SK-N-SH (cell line): ENCODE data around the gene ARF1. TPM values are rescaled to one million over a fixed set of nuclear protein-coding genes. Genes with fewer than 3 reads are reported as not detected.

ENCODE experiments used
- CTCF ChIA-PET: fragments of 300-600, 350-600 bp; formaldehyde crosslinking; extraction: SDS; loops from one replicate; lab custom pipeline; 2021; lab: Yijun Ruan, JAX
- POLR2A ChIA-PET: fragments of 350-600 bp; sonication (Branson Sonifier 250); formaldehyde crosslinking; extraction: SDS; loops from one replicate; lab custom pipeline; 2020; ENCODE audit warnings: antibody characterized with exemption, inconsistent platforms; lab: Yijun Ruan, JAX
- DNase-seq: peaks from one replicate; pipeline ENCODE4 v3.0.0; 2012
- H2AFZ ChIP-seq: fragments of 200-600 bp; sonication (generic); 2 replicates; pipeline ENCODE4 v1.8.1; 2016; ENCODE audit warnings: antibody characterized with exemption, mild to moderate bottlenecking, low read depth
- H3F3A ChIP-seq: fragments of 200-600 bp; sonication (generic); replicated peaks from 2 replicates; pipeline ENCODE3; 2016; ENCODE audit warnings: antibody characterized with exemption, mild to moderate bottlenecking; ENCODE audit not compliant: insufficient read depth
- H3K27ac ChIP-seq, 2 experiments: fragments of 200-500 bp in 1 of 2; fragments of 200-600 bp in 1 of 2; sonication (Bioruptor generic) in 1 of 2; sonication (generic), shearing (Covaris generic) in 1 of 2; 2 replicates each; pipeline versions ENCODE4 v1.5.1 to v1.6.1; 2014 to 2016; ENCODE audit warnings: low read depth in 2 of 2, inconsistent platforms in 1 of 2, low read length in 1 of 2, mild to moderate bottlenecking in 1 of 2, mixed read lengths in 1 of 2
- H3K27me3 ChIP-seq: fragments of 200-600 bp; sonication (generic), shearing (Covaris generic); 2 replicates; pipeline ENCODE4 v1.6.1; 2016; ENCODE audit warnings: mixed run types; ENCODE audit not compliant: insufficient read depth
- H3K36me3 ChIP-seq, 2 experiments: fragments of 200-500 bp in 1 of 2; fragments of 200-600 bp in 1 of 2; sonication (Bioruptor generic) in 1 of 2; sonication (generic) in 1 of 2; replicated peaks in 1 of 2; 2 replicates each; pipeline versions ENCODE3 to v1.5.1; 2014 to 2016; ENCODE audit warnings: low read length in 1 of 2, mild to moderate bottlenecking in 1 of 2; ENCODE audit not compliant: insufficient read depth in 2 of 2, control insufficient read depth in 1 of 2
- H3K4me1 ChIP-seq, 2 experiments: fragments of 200-500 bp in 1 of 2; fragments of 200-600 bp in 1 of 2; sonication (Bioruptor generic) in 1 of 2; sonication (generic), shearing (Covaris generic) in 1 of 2; 2 replicates each; pipeline versions ENCODE4 v1.5.1 to v1.6.1; 2014 to 2016; ENCODE audit warnings: low read depth in 1 of 2, low read length in 1 of 2, mixed run types in 1 of 2; ENCODE audit not compliant: insufficient read depth in 2 of 2, control insufficient read depth in 1 of 2
- H3K4me2 ChIP-seq: fragments of 200-600 bp; sonication (generic), shearing (Covaris generic); 2 replicates; pipeline ENCODE4 v1.6.1; 2017; ENCODE audit warnings: mixed run types
- H3K4me3 ChIP-seq, 2 experiments: fragments of 200-500 bp in 1 of 2; fragments of 200-600 bp in 1 of 2; sonication (Bioruptor generic) in 1 of 2; sonication (generic), shearing (Covaris generic) in 1 of 2; 2 replicates each; pipeline versions ENCODE4 v1.5.1 to v1.8.1; 2014 to 2016; ENCODE audit warnings: low read depth in 2 of 2, inconsistent platforms in 1 of 2, low read length in 1 of 2, mild to moderate bottlenecking in 1 of 2, mixed read lengths in 1 of 2, moderate library complexity in 1 of 2
- H3K79me2 ChIP-seq: fragments of 200-600 bp; sonication (generic); 2 replicates; pipeline ENCODE4 v1.8.1; 2017; ENCODE audit warnings: mild to moderate bottlenecking; ENCODE audit not compliant: insufficient read depth
- H3K9ac ChIP-seq: fragments of 200-600 bp; sonication (generic); 2 replicates; pipeline ENCODE4 v1.6.1; 2017; ENCODE audit warnings: mixed run types
- H3K9me2 ChIP-seq: fragments of 200-600 bp; sonication (generic); 2 replicates; pipeline ENCODE4 v1.6.1; 2017; ENCODE audit warnings: mixed run types
- H3K9me3 ChIP-seq: fragments of 200-600 bp; sonication (generic); 2 replicates; pipeline ENCODE4 v1.6.1; 2017; ENCODE audit warnings: mixed run types, mild to moderate bottlenecking, moderate library complexity
- H4K20me1 ChIP-seq: fragments of 200-600 bp; sonication (generic); 2 replicates; pipeline ENCODE4 v1.6.1; 2017; ENCODE audit warnings: mild to moderate bottlenecking, mixed run types; ENCODE audit not compliant: insufficient read depth
- CTCF ChIP-seq: fragments of 200-600 bp; sonication (generic); IDR thresholded peaks from 2 replicates; pipeline ENCODE4 v1.6.1; 2017; ENCODE audit warnings: antibody characterized with exemption, mild to moderate bottlenecking, moderate library complexity
- EP300 ChIP-seq, 2 experiments: IDR thresholded peaks; 2 replicates each; pipeline versions ENCODE4 v1.4.0 to v1.6.1; 2012; ENCODE audit warnings: borderline replicate concordance in 1 of 2, low read depth in 1 of 2, low read length in 1 of 2
- FOXJ3 ChIP-seq: sonication (generic); formaldehyde crosslinking; IDR thresholded peaks from 2 replicates; pipeline ENCODE4 v1.5.1; 2020; ENCODE audit warnings: mild to moderate bottlenecking, missing genetic modification reagents
- GATA2 ChIP-seq: sonication (generic); formaldehyde crosslinking; IDR thresholded peaks from 2 replicates; pipeline ENCODE4 v1.5.0; 2020; ENCODE audit warnings: mild to moderate bottlenecking, missing genetic modification reagents
- IRF3 ChIP-seq: fragments of 150-350 bp; IDR thresholded peaks from 2 replicates; pipeline ENCODE4 v1.6.1; 2016; ENCODE audit warnings: mild to moderate bottlenecking, low read depth, low read length
- JUND ChIP-seq: IDR thresholded peaks from 2 replicates; pipeline ENCODE4 v1.4.0; 2012
- RFX5 ChIP-seq: IDR thresholded peaks from 2 replicates; pipeline ENCODE4 v1.6.1; 2012; ENCODE audit warnings: mild to moderate bottlenecking, improper control_type of control experiment, low read length
- RXRA ChIP-seq: IDR thresholded peaks from 2 replicates; pipeline ENCODE4 v1.4.0; 2012; ENCODE audit warnings: low read depth, mild to moderate bottlenecking, borderline replicate concordance
- TAF1 ChIP-seq: IDR thresholded peaks from 2 replicates; pipeline ENCODE4 v1.6.1; 2012; ENCODE audit warnings: low read depth, mild to moderate bottlenecking, low read length, moderate library complexity, borderline replicate concordance
- TEAD4 ChIP-seq: IDR thresholded peaks from 2 replicates; pipeline ENCODE4 v1.4.0; 2012; ENCODE audit warnings: mild to moderate bottlenecking, borderline replicate concordance; ENCODE audit not compliant: insufficient read depth
- USF2 ChIP-seq: fragments of 150-350 bp; IDR thresholded peaks from 2 replicates; pipeline ENCODE4 v1.6.1; 2017; ENCODE audit warnings: antibody characterized with exemption, low read length, low read depth, borderline replicate concordance
- ZBTB33 ChIP-seq: IDR thresholded peaks from 2 replicates; pipeline ENCODE4 v1.4.0; 2012; ENCODE audit warnings: low read depth, borderline replicate concordance
- WGBS: methylation state at CpG from one replicate; pipeline ENCODE4 v1.1.6; 2017; ENCODE audit warnings: low lambda C conversion rate; 5-methylcytosine and 5-hydroxymethylcytosine counted together
- polyA plus RNA-seq, 3 experiments: library from polyadenylated mRNA; depleted of rRNA; stranded (reverse); fragments of >200 nt; gene quantifications; 2 replicates each; pipeline ENCODE4 v1.2.3, GENCODE V29; 2012

The ARF1 gene
- polyA plus RNA-seq, 1 of the 3 experiments (the other 2 are of a cell fraction), result 713 TPM

GRCh38 chr1:228120351-228120750, 37.8 kb downstream of the ARF1 start:
- Histone ChIP-seq H2AFZ (no peak overlapping the region), H3K27ac (no peak overlapping the region), H3K27me3 (no peaks in the 10 kb centered on the region), H3K9me3 (peaks cover 13% of the 10 kb centered on the region), H3K79me2 (no peaks in the 10 kb centered on the region), H3K9ac (no peak overlapping the region), H3K4me3 (no peak overlapping the region), H3K4me2 (no peak overlapping the region), H3K9me2 (no peaks in the 10 kb centered on the region), H3K4me1 (no peaks in the 10 kb centered on the region), H3K36me3 (no peaks in the 10 kb centered on the region)
- 42% methylated on average over 1 of the region's 1 CpG for WGBS
- POLR2A ChIA-PET, result no interaction called here
- CTCF ChIA-PET, result interaction anchor here (6.1 kb wide), 1 partner anchor 11 kb away, joined by 36 read pairs; no protein-coding TSS in a partner anchor
- no peak for TF ChIP-seq RFX5
- TF ChIP-seq USF2, result no peak
- no peak for TF ChIP-seq EP300 (IDR thresholded peaks at IDR 0.05; ENCODE audit: borderline replicate concordance in 1 of 2, low read depth in 1 of 2, low read length in 1 of 2)
- no peak for TF ChIP-seq IRF3
- no peak for TF ChIP-seq JUND
- TF ChIP-seq CTCF, result no peak
- no peak for TF ChIP-seq FOXJ3 (CRISPR knock-in tag)
- no peak for TF ChIP-seq TEAD4
- TF ChIP-seq RXRA, result no peak
- no peak for TF ChIP-seq TAF1
- no peak for TF ChIP-seq ZBTB33
- no peak for TF ChIP-seq GATA2 (CRISPR knock-in tag)
- TF ChIP-seq, all 33 proteins: peak for 0
- H4K20me1 ChIP-seq, result no peaks in the 10 kb centered on the region
- no peak for DNase-seq
- peaks cover 3% of the 10 kb centered on the region for H3F3A ChIP-seq
